C4-2B (cell line): ENCODE measurements around the gene B9D2.

Source experiments
- H3K27ac ChIP-seq: fragments of 450-650 bp; 2 replicates; pipeline ENCODE4 v1.5.1; 2017
- ZFX ChIP-seq: fragments of 450-650 bp; IDR thresholded peaks from 2 replicates; pipeline ENCODE4 v1.6.1; 2017
- TF ChIP-seq, protein P1 (sequence below): fragments of 450-650 bp; conservative IDR thresholded peaks from 2 replicates; pipeline ENCODE4 v1.5.1; 2017; ENCODE audit warnings: mild to moderate bottlenecking

Gene B9D2

GRCh38 chr19:41408256-41408655, 44.3 kb upstream of the B9D2 start:
- no peak for TF ChIP-seq ZFX
- TF ChIP-seq, protein P1, sequence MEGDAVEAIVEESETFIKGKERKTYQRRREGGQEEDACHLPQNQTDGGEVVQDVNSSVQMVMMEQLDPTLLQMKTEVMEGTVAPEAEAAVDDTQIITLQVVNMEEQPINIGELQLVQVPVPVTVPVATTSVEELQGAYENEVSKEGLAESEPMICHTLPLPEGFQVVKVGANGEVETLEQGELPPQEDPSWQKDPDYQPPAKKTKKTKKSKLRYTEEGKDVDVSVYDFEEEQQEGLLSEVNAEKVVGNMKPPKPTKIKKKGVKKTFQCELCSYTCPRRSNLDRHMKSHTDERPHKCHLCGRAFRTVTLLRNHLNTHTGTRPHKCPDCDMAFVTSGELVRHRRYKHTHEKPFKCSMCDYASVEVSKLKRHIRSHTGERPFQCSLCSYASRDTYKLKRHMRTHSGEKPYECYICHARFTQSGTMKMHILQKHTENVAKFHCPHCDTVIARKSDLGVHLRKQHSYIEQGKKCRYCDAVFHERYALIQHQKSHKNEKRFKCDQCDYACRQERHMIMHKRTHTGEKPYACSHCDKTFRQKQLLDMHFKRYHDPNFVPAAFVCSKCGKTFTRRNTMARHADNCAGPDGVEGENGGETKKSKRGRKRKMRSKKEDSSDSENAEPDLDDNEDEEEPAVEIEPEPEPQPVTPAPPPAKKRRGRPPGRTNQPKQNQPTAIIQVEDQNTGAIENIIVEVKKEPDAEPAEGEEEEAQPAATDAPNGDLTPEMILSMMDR = no peak
- H3K27ac ChIP-seq = no peak overlapping the region

DNA sequence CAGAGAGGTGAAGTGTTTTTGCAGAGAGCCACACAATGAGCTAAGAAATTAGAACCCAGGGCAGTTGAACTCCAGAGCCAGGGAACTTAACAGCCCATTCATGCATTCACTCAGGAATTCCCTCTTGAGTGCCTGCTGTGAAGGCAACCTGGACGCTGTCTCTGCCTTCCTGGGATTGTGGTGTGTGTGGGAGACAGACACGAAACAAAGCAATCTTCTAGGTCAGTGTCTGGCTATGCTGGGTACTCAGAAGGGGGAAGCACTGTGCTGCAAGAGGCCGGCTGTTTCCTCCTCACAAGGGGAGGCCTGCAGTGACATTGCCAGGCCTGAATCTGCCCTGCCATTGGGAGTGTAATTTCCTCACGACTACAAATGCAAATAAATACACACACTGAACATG, 43.3 kb upstream of the B9D2 start:
- TF ChIP-seq, protein P1 = no peak
- no peak for TF ChIP-seq ZFX
- no peak overlapping the region for H3K27ac ChIP-seq

DNA sequence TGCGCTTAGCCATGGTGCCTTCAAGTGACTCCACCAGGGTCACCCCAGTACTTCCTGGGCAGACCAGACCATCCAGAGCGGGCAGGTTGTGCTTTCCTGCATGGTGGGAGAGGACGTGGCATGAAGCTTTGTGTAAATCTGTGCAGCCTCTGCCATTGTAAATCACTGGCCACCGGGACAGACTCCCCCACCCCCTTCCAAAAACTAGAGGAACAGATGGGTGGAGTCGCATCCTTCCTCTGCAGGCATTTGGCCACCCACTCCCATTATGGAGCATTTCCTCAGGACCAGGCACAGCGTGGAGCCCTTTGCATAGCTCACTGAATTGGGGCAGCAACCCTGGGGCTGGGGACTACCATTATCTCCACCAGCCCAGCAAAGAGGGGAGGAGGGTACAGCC, 41.8 kb upstream of the B9D2 start:
- no peak overlapping the region for H3K27ac ChIP-seq
- TF ChIP-seq, protein P1 = no peak
- no peak for TF ChIP-seq ZFX

DNA sequence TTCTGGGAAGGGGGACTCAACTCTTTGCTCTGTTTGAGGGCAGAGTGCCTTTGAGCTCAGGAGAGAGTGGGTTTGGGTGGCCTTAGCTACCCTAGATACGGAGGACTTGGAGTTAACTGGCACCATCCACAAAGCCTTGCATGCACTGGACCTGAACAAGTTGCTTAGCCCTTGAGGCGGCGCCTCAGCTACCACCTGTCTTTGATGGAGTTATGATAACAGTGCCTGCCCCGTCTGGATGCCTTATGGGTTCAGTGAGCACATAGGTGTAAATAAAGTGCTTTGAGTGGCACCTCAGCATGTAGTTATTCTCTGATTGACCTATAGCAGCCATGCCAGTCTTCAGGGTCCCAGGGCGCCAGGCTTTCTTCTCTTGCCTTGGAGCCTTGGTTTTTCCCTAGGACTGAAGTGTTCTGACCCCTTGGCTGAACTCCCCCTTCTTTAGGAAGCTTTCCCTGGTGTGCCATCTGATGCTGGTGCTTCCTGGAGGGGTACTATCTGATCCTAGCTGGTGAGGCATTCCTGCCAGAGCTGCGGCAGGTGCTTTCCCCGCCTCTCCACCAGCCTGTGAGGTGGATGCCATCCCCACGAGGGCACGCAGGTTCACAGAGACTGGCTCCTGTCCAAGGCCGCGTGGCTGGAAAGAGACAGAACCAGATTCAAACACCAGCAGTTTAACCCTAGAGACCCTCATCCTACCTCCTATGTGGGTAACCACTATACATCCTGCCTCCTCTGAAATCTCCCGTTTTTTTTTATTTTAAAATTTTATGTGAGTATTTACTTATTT, 39.4 kb upstream of the B9D2 start:
- no peak for TF ChIP-seq ZFX
- TF ChIP-seq, protein P1 = no peak
- no peak overlapping the region for H3K27ac ChIP-seq

DNA sequence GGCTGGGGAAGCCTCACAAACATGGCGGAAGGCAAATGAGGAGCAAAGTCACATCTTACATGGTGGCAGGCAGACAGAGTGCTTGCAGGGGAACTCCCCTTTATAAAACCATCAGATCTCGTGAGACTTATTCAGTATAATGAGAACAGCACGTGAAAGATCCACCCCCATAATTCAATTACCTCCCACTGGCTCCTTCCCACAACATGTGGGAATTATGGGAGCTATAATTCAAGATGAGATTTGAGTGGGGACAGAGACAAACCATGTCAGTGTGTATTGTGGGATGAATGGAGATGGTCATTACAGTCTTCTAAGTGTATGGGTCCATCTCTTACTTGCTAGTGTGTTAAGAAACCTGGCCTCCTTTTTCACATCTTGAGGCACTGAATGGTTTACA, 38.1 kb upstream of the B9D2 start:
- TF ChIP-seq, protein P1 = no peak
- TF ChIP-seq ZFX = no peak
- H3K27ac ChIP-seq = no peak overlapping the region

GRCh38 chr19:41401483-41401882, 37.5 kb upstream of the B9D2 start:
- TF ChIP-seq ZFX = no peak
- TF ChIP-seq, protein P1 = no peak
- no peak overlapping the region for H3K27ac ChIP-seq

GRCh38 chr19:41399525-41399924, 35.6 kb upstream of the B9D2 start:
- H3K27ac ChIP-seq = no peak overlapping the region
- TF ChIP-seq, protein P1 = no peak
- no peak for TF ChIP-seq ZFX
